H4 (cell line): ENCODE measurements around the gene MTX1. TPM values are rescaled to one million over a fixed set of nuclear protein-coding genes. Genes with fewer than 3 reads are reported as not detected.

Source experiments
- DNase-seq: peaks from one replicate; pipeline ENCODE4 v3.0.0-alpha.2; 2015; ENCODE audit warnings: low spot score
- total RNA-seq: library from RNA; depleted of rRNA; stranded (reverse); fragments of >200 nt; shearing (Covaris generic); gene quantifications from 2 replicates; pipeline ENCODE4 v1.2.3, GENCODE V29; 2014

The MTX1 gene
- total RNA-seq, 1 experiment from 2014 or later = 79.5 TPM

GRCh38 chr1:155174324-155175280 lies 33.9 kb upstream of the MTX1 start:
- DNase-seq = no peak

DNA sequence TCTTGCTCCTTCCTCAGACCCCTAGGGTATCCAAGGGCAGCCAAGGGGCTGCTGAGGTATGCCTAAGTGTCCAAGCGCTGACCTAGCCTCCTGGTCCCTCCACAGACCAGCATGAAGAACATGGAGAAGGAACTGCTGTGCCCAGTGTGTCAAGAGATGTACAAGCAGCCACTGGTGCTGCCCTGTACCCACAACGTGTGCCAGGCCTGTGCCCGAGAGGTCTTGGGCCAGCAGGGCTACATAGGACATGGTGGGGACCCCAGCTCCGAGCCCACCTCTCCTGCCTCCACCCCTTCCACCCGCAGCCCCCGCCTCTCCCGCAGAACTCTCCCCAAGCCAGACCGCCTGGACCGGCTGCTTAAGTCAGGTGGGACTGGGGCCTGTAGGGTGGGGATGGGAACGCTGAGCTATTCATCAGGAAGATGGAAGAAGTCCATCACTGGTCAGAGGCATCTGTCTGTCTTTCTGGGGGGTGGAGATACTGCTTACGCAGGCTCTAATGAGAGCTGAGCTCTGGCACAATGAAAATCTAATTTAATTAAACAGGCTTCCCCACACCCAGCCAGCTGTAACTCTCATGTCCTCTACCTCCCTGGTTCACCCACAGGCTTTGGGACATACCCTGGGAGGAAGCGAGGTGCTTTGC lies 33.1 kb upstream of the MTX1 start:
- no peak for DNase-seq

- peak; percentile 15 for DNase-seq
Measured at GRCh38 chr1:155175927-155176371, 32.5 kb upstream of the MTX1 start.

- DNase-seq = peak; percentile 71
Measured at GRCh38 chr1:155176544-155177071, 31.9 kb upstream of the MTX1 start.

- peak; percentile 3 for DNase-seq
Measured at GRCh38 chr1:155177192-155177917, 31.1 kb upstream of the MTX1 start.

DNA sequence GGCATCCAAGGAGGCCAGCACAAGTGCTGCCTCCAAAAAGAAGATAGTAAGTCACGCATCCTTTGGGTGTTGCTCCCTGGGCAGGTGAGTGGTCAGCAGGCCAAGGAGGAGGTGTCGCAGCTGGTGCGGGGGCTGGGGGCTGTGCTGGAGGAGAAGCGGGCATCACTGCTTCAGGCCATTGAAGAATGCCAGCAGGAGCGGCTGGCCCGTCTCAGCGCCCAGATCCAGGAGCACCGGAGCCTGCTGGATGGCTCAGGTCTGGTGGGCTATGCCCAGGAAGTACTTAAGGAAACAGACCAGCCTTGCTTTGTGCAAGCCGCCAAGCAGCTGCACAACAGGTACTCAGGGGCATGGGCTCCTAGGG lies 30.6 kb upstream of the MTX1 start:
- DNase-seq = no peak

DNA sequence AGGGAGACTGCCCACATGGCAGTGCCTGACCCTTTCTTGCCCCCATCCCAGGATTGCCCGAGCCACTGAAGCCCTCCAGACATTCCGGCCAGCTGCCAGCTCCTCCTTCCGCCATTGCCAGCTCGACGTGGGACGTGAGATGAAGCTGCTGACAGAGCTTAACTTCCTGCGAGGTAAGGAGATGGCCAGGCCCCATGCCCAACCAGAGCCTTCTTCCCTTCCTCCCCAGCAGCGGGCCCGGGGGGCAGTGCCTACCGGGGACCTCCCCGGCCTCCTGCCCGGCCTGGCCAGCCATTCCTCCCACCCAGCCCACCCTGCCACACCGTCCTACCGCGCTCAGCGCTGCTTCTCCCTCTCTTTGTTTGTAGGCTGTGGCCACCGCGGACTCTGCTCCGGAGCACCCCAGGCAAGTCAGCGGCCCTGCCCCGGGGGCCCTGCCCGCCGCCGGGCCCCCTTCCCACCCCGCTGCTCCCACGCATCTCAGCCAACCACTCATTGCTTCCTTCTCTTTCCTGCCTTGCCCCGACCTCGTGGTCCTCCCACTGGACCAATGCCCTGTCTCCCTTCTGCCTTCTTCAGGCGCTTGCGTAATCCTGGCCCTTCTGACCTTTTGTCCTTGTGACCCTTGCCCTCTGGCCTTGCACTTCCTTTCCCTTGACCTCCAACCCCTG lies 29.9 kb upstream of the MTX1 start:
- no peak for DNase-seq

DNA sequence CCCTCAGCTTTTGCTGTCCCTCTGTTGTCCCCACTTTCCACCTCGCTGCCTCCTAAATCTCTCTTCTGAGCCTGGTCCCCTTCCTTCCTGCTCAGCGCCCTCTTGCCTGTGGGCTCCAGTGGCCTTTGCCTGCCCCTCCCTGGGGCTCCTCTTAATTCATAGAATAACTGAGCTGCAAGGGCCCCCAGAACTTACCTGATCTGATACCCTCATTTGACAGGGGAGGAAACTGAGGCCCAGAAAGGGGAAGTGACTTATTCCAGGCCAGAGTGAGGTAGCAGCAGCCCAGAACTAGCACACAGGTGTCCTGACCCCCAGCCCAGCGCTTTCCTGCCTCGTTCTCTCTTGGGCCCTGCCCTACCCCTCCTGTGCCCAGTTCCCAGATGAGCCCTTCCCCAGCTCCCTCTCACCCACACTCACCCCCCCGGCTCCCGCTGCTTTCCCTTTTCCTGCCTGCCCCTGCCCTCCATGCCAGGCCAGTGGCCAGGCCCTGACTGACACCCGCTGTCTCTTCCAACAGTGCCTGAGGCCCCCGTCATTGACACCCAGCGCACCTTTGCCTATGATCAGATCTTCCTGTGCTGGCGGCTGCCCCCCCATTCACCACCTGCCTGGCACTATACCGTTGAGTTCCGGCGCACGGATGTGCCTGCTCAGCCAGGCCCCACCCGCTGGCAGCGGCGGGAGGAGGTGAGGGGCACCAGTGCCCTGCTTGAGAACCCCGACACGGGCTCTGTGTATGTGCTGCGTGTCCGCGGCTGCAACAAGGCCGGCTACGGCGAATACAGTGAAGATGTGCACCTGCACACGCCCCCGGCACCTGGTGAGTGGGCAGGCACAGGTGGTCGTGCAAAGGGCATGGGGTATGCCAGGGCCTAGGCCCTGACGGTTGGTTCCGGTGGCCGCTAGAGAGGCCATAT lies 29.1 kb upstream of the MTX1 start:
- no peak for DNase-seq

DNA sequence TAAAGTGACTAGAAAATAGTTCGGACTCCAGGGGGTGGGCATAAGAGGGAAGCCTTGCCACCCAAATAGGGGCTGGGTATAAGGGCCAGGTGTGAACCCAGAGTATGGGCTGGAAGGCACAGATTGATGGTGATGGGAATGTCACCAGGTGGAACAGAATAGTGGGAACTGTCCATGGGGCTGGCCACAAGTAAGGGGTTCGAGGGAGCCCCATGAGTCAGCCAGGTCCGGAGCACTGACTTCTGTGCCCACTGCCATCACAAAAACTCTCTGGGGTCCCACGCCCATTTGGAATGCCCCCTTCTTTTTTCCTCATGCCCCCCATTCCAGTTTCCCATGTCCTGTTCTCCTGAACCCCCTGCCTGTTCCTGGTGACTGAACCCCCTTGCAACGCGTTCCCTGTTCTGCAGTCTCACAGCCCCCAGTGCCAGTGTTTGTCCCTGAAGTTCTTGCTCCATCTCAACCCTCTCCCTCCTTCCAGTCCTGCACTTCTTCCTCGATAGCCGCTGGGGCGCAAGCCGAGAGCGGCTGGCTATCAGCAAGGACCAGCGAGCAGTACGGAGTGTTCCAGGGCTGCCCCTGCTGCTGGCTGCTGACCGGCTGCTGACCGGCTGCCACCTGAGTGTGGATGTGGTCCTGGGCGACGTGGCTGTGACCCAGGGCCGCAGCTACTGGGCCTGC lies 27.0 kb upstream of the MTX1 start:
- no peak for DNase-seq

GRCh38 chr1:155182052-155182550 lies 26.4 kb upstream of the MTX1 start:
- no peak for DNase-seq

GRCh38 chr1:155183775-155184221 lies 24.7 kb upstream of the MTX1 start:
- DNase-seq = no peak

DNA sequence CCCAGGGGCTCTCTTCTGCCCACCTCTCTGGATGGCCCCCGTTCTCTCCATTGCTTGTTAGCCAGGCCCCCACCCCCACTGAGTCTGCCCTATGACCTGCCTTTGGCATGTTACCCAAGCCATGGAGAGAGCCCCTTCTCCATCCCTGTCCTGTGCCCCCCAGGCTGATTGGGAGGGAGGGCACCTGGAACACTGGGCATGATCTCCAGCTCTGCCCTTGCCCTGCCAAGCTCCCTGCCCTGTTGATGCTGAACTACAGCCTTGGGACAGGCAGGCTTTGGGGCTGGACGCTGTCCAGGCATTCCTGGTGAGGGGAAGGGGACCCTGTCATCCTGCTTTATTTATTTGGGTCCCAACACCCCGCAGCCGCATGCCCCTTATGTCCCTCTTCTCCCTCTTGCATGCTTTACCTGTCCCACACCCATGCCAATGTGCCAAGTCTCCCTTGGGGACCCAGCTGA lies 24.1 kb upstream of the MTX1 start:
- DNase-seq = no peak

DNA sequence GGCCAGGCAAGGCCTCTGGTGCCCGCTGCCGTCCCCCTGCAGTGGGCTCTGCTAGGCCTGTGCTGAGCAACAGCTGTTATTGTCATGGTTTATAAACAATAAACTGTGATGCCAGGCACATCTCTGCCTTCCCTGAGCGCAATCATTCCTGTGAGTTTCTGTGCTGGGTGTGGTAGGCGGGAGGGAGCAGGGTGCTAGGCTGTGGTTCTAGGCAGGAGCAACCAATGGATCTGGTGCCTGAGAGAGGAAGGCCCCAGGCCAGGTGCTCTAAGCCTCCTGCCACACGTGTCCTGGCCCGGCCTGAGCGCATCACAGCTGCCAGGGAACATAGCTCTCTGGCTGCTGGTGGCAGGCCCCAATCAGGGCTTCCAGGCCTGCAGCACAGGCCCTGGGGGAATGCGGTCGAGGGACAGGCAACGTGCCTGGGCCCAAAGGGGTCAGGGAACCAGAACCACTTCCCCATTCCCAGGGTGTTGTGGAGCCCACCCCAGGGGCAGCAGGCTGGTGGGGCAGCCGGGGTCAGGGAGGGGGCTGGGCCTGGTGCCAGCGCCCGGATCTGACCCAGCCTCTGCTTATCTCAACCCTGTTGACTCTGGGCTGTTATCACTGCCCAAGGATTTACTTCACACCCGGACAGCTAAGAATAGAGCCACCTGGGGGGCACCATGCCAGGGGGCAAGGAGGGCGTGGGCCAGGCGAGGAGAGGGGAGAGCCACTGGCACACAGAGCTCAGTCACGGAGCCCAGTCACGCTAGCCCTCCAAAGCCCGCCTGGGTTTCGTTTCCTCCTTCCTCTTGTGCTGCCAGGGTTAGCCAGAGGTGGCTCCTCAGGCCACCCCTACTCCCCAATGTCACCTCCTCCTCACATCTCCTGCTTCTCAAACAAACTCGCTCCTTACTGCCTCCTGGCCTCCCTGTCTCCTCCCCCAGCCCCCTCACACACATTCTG lies 23.4 kb upstream of the MTX1 start:
- no peak for DNase-seq

DNA sequence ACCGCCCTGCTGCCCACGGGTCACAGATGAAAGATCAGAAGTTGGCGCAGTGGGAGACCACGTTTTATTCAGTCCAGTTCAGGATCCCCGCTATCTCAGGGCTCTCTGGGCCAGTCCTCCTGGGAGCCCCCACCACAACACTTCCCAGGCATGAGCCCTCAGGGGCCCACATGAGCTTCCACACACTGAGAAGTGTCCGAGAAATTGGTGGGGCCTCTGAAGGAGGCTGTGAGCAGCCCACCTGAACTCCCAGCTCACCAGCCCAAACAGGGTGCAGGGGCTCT lies 22.8 kb upstream of the MTX1 start:
- no peak for DNase-seq

GRCh38 chr1:155186067-155186793 lies 22.3 kb upstream of the MTX1 start:
- DNase-seq = no peak

GRCh38 chr1:155186794-155187455 lies 21.6 kb upstream of the MTX1 start:
- DNase-seq = no peak

DNA sequence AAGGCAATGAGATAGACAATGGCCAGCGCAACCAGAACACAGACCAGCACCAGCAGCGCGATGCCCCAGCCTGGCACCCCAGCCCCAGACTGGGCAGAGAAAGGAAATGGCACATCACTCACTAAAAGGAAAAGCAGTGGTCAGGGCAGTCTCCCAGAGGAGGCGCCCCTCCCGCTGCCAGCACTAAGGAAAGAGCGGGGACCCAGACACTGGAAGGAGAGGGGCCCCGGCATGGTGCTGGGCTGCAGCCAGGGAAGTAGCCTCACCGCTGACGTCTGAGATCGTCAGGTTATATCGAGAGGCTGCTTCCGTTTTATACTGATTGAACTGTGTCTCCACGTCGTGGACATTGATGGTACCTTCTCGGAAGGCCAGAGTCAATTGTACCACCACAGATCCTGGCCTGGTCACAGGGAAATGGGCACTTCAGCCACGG lies 21.0 kb upstream of the MTX1 start:
- DNase-seq = no peak
